Thymus (tissue), 11 donors: ENCODE measurements around the gene LRRC72. TPM values are rescaled to one million over a fixed set of nuclear protein-coding genes. Genes with fewer than 3 reads are reported as not detected.
"Not testable (repeated sequence)": the region's sequence is repeated elsewhere in the genome, so short reads cannot be mapped to it uniquely, and the experiment has no call there.

Source experiments
- DNase-seq, 9 donors: peaks; one replicate each; pipeline ENCODE4 v3.0.0-alpha.2; 2013; ENCODE audit warnings: low spot score in 9 of 9, low read depth in 6 of 9, missing footprints in 1 of 9
- H3K27ac ChIP-seq, 2 donors: one replicate each; pipeline ENCODE4 v1.5.1; 2013; ENCODE audit warnings: control low read depth in 1 of 2, low read depth in 1 of 2, low read length in 1 of 2, mild to moderate bottlenecking in 1 of 2, moderate library complexity in 1 of 2
- H3K27me3 ChIP-seq, 2 donors: one replicate each; pipeline ENCODE4 v1.5.1; 2013; ENCODE audit warnings: low read length in 1 of 2; ENCODE audit not compliant: control insufficient read depth in 2 of 2, insufficient read depth in 1 of 2
- H3K36me3 ChIP-seq, 2 donors: one replicate each; pipeline ENCODE4 v1.5.1; 2013; ENCODE audit warnings: low read length in 1 of 2, mild to moderate bottlenecking in 1 of 2, moderate library complexity in 1 of 2; ENCODE audit not compliant: control insufficient read depth in 2 of 2, insufficient read depth in 2 of 2
- H3K4me1 ChIP-seq, 2 donors: one replicate each; pipeline ENCODE4 v1.5.1; 2013; ENCODE audit warnings: low read length in 2 of 2; ENCODE audit not compliant: control insufficient read depth in 2 of 2, insufficient read depth in 2 of 2
- H3K4me3 ChIP-seq, 2 donors: one replicate each; pipeline ENCODE4 v1.5.1; 2013; ENCODE audit warnings: low read length in 2 of 2, control low read depth in 1 of 2, mild to moderate bottlenecking in 1 of 2
- H3K9me3 ChIP-seq, 2 donors: one replicate each; pipeline ENCODE4 v1.5.1; 2013; ENCODE audit warnings: low read length in 1 of 2, mild to moderate bottlenecking in 1 of 2; ENCODE audit not compliant: control insufficient read depth in 2 of 2, insufficient read depth in 1 of 2
- WGBS: extraction: QIAGEN DNeasy Blood & Tissue Kit; methylation state at CpG from one replicate; pipeline ENCODE4 v1.1.7; 2013; 5-methylcytosine and 5-hydroxymethylcytosine counted together
- polyA plus RNA-seq: library from polyadenylated mRNA; stranded (reverse); fragments of 200-250 nt; gene quantifications from one replicate; pipeline ENCODE4 v1.2.3, GENCODE V29; 2013
- total RNA-seq: library from RNA; stranded (reverse); fragments of 120-200 nt; gene quantifications from one replicate; pipeline ENCODE4 v1.2.4, GENCODE V29; 2013
- donor health status: healthy.

Gene LRRC72
- total and polyA plus RNA-seq, 2 donors, result not detected

GRCh38 chr7:16540559-16540958, 13.9 kb downstream of the LRRC72 start:
- not testable (repeated sequence) for H3K27ac ChIP-seq, H3K36me3 ChIP-seq, DNase-seq, H3K9me3 ChIP-seq, H3K27me3 ChIP-seq, H3K4me3 ChIP-seq, H3K4me1 ChIP-seq
- 97% methylated on average over 2 of the region's 2 CpGs for WGBS

- DNase-seq, result no peak
- Histone ChIP-seq H3K27me3 (no peaks in the 10 kb centered on the region), H3K4me1 (no peaks in the 10 kb centered on the region), H3K9me3 (peaks cover 0 to under 1% of the 10 kb centered on the region in 2 donors), H3K36me3 (no peaks in the 10 kb centered on the region), H3K4me3 (no peak overlapping the region), H3K27ac (no peak overlapping the region)
- WGBS, result 93% methylated on average over 2 of the region's 2 CpGs
Measured at GRCh38 chr7:16542401-16542800, 15.8 kb downstream of the LRRC72 start.

- no peak overlapping the region for H3K27ac ChIP-seq
- no peaks in the 10 kb centered on the region for H3K4me1 ChIP-seq
- no peak overlapping the region for H3K4me3 ChIP-seq
- no peak for DNase-seq
- peaks cover 0 to 11% of the 10 kb centered on the region in 2 donors for H3K9me3 ChIP-seq
- H3K27me3 ChIP-seq, result no peaks in the 10 kb centered on the region
- H3K36me3 ChIP-seq, result no peaks in the 10 kb centered on the region
- WGBS, result 94% methylated on average over 2 of the region's 2 CpGs
Measured at GRCh38 chr7:16543456-16543855, 16.8 kb downstream of the LRRC72 start.

GRCh38 chr7:16546921-16547505, 20.4 kb downstream of the LRRC72 start:
- H3K4me1 ChIP-seq, result no peaks in the 10 kb centered on the region
- peaks cover 0 to 11% of the 10 kb centered on the region in 2 donors for H3K9me3 ChIP-seq
- no peaks in the 10 kb centered on the region for H3K27me3 ChIP-seq
- no peak overlapping the region for H3K27ac ChIP-seq
- H3K4me3 ChIP-seq, result no peak overlapping the region
- no peaks in the 10 kb centered on the region for H3K36me3 ChIP-seq
- 95% methylated on average over 7 of the region's 7 CpGs for WGBS
- no peak for DNase-seq

GRCh38 chr7:16548428-16548827, 21.8 kb downstream of the LRRC72 start:
- Histone ChIP-seq H3K4me3 (no peak overlapping the region), H3K27ac (no peak overlapping the region), H3K27me3 (no peaks in the 10 kb centered on the region), H3K36me3 (no peaks in the 10 kb centered on the region), H3K4me1 (no peaks in the 10 kb centered on the region), H3K9me3 (peaks cover 0 to 11% of the 10 kb centered on the region in 2 donors)
- 83% methylated on average over 2 of the region's 2 CpGs for WGBS
- no peak for DNase-seq

- Histone ChIP-seq H3K4me1 (no peaks in the 10 kb centered on the region), H3K36me3 (no peaks in the 10 kb centered on the region), H3K27me3 (no peaks in the 10 kb centered on the region), H3K27ac (no peak overlapping the region), H3K9me3 (peaks cover 0 to 11% of the 10 kb centered on the region in 2 donors), H3K4me3 (no peak overlapping the region)
- 96% methylated on average over 1 of the region's 1 CpG for WGBS
- no peak for DNase-seq
Measured at GRCh38 chr7:16550671-16551070, 24.0 kb downstream of the LRRC72 start.

GRCh38 chr7:16554518-16555236, 28.1 kb downstream of the LRRC72 start:
- WGBS, result 95% methylated on average over 10 of the region's 10 CpGs
- Histone ChIP-seq H3K36me3 (no peaks in the 10 kb centered on the region), H3K27me3 (no peaks in the 10 kb centered on the region)

GRCh38 chr7:16556359-16556758, 29.7 kb downstream of the LRRC72 start:
- H3K9me3 ChIP-seq, result no peaks in the 10 kb centered on the region
- DNase-seq, result no peak
- H3K4me1 ChIP-seq, result no peaks in the 10 kb centered on the region
- 97% methylated on average over 2 of the region's 2 CpGs for WGBS
- H3K27me3 ChIP-seq, result no peaks in the 10 kb centered on the region
- no peak overlapping the region for H3K27ac ChIP-seq
- H3K36me3 ChIP-seq, result no peaks in the 10 kb centered on the region
- no peak overlapping the region for H3K4me3 ChIP-seq

More at GRCh38 chr7:16554518-16555236, 28.1 kb downstream of the LRRC72 start:
- H3K9me3 ChIP-seq, result no peaks in the 10 kb centered on the region
- no peaks in the 10 kb centered on the region for H3K4me1 ChIP-seq
- H3K27ac ChIP-seq, result no peak overlapping the region
- no peak for DNase-seq
- no peak overlapping the region for H3K4me3 ChIP-seq

GRCh38 chr7:16558761-16559302, 32.2 kb downstream of the LRRC72 start:
- Histone ChIP-seq H3K36me3 (no peaks in the 10 kb centered on the region), H3K27me3 (no peaks in the 10 kb centered on the region), H3K9me3 (no peaks in the 10 kb centered on the region), H3K4me3 (no peak overlapping the region), H3K4me1 (no peaks in the 10 kb centered on the region), H3K27ac (no peak overlapping the region)
- WGBS, result 97% methylated on average over 4 of the region's 4 CpGs
- no peak for DNase-seq
